DOHH2 (cell line): ENCODE results near the gene KRTAP4-4.
"Not testable (repeated sequence)": the region's sequence is repeated elsewhere in the genome, so short reads cannot be mapped to it uniquely, and the experiment has no call there.

ENCODE experiments used
- H3F3A ChIP-seq: fragments of 200-600 bp; sonication (generic), shearing (Covaris generic); 2 replicates; pipeline ENCODE4 v1.6.0; 2016; ENCODE audit warnings: antibody characterized with exemption, mild to moderate bottlenecking; ENCODE audit not compliant: control insufficient read depth, insufficient read depth
- H3K27ac ChIP-seq: fragments of 200-600 bp; sonication (generic); 2 replicates; pipeline ENCODE4 v1.5.1; 2014; ENCODE audit warnings: low read depth, mild to moderate bottlenecking, low read length, moderate library complexity
- H3K27me3 ChIP-seq: fragments of 200-600 bp; sonication (generic); 2 replicates; pipeline ENCODE4 v1.6.1; 2014; ENCODE audit warnings: mild to moderate bottlenecking, low read length, mixed read lengths; ENCODE audit not compliant: control insufficient read depth
- H3K36me3 ChIP-seq: fragments of 200-600 bp; sonication (generic); 2 replicates; pipeline ENCODE4 v1.6.1; 2014; ENCODE audit warnings: mild to moderate bottlenecking, low read length, moderate library complexity, mixed read lengths; ENCODE audit not compliant: control insufficient read depth
- H3K4me1 ChIP-seq: fragments of 200-600 bp; sonication (generic); 2 replicates; pipeline ENCODE4 v1.6.1; 2014; ENCODE audit warnings: mild to moderate bottlenecking, low read length, mixed read lengths; ENCODE audit not compliant: control insufficient read depth
- H3K4me2 ChIP-seq: fragments of 200-600 bp; sonication (generic); 2 replicates; pipeline ENCODE4 v1.6.0; 2014; ENCODE audit warnings: mild to moderate bottlenecking, low read length, moderate library complexity
- H3K4me3 ChIP-seq: fragments of 200-600 bp; sonication (generic); 2 replicates; pipeline ENCODE4 v1.5.1; 2014; ENCODE audit warnings: mild to moderate bottlenecking, low read length, mixed read lengths
- H3K79me2 ChIP-seq: fragments of 200-600 bp; sonication (generic); 2 replicates; pipeline ENCODE4 v1.6.1; 2014; ENCODE audit warnings: mild to moderate bottlenecking, low read length, mixed read lengths; ENCODE audit not compliant: control insufficient read depth
- H3K9me2 ChIP-seq: fragments of 200-600 bp; sonication (generic); replicated peaks from 2 replicates; pipeline ENCODE4 v1.6.1; 2014; ENCODE audit warnings: mild to moderate bottlenecking, low read length, mixed read lengths; ENCODE audit not compliant: control insufficient read depth
- H3K9me3 ChIP-seq: fragments of 200-600 bp; sonication (generic); 2 replicates; pipeline ENCODE4 v1.6.1; 2014; ENCODE audit warnings: antibody characterized with exemption, low read length, mixed read lengths; ENCODE audit not compliant: control insufficient read depth, insufficient read depth
- H4K20me1 ChIP-seq: fragments of 200-600 bp; sonication (generic); 2 replicates; pipeline ENCODE4 v1.6.0; 2014; ENCODE audit warnings: low read depth, mild to moderate bottlenecking, antibody characterized with exemption, low read length, moderate library complexity; ENCODE audit not compliant: control insufficient read depth, insufficient read depth
- CTCF ChIP-seq: fragments of 200-600 bp; sonication (generic); IDR thresholded peaks from one replicate; pipeline ENCODE4 v1.5.1; 2014; ENCODE audit warnings: antibody characterized with exemption, mild to moderate bottlenecking, low read depth, low read length; ENCODE audit not compliant: poor library complexity, severe bottlenecking
- EZH2phosphoT487 ChIP-seq: fragments of 200-600 bp; sonication (generic); IDR thresholded peaks from 2 replicates; pipeline ENCODE4 v1.6.1; 2017; ENCODE audit warnings: borderline replicate concordance, mild to moderate bottlenecking, antibody characterized with exemption, low read length, moderate library complexity, mixed read lengths

Gene KRTAP4-4

GRCh38 chr17:41190328-41190727, 29.8 kb upstream of the KRTAP4-4 start:
- Histone ChIP-seq H3K27ac (no peak overlapping the region), H3K27me3 (peaks cover 4% of the 10 kb centered on the region; the same call in 1 of the 2 replicates)
- TF ChIP-seq CTCF (no peak), EZH2phosphoT487 (no peak)

GRCh38 chr17:41189837-41190318, 29.3 kb upstream of the KRTAP4-4 start, which contains the start of gene KRTAP9-1:
TSS of gene KRTAP9-1 (plus strand) at chr17:41189887. CDS start at chr17:41189887, 0 bp downstream.
- H4K20me1 ChIP-seq, result not testable (repeated sequence)

More at GRCh38 chr17:41190328-41190727, 29.8 kb upstream of the KRTAP4-4 start:
- H3K4me1 ChIP-seq, result no peaks in the 10 kb centered on the region
- H3K4me2 ChIP-seq, result no peak overlapping the region
- H3K9me2 ChIP-seq, result no peaks in the 10 kb centered on the region
- no peaks in the 10 kb centered on the region for H3K36me3 ChIP-seq
- H3K79me2 ChIP-seq, result no peaks in the 10 kb centered on the region
- H3F3A ChIP-seq, result no peaks in the 10 kb centered on the region
- no peaks in the 10 kb centered on the region for H4K20me1 ChIP-seq
- H3K9me3 ChIP-seq, result no peaks in the 10 kb centered on the region
- H3K4me3 ChIP-seq, result no peak overlapping the region

GRCh38 chr17:41186872-41187271, 26.3 kb upstream of the KRTAP4-4 start:
- H3K4me3 ChIP-seq, result no peak overlapping the region
- H4K20me1 ChIP-seq, result no peaks in the 10 kb centered on the region
- H3K27me3 ChIP-seq, result peaks cover 4% of the 10 kb centered on the region; the same call in 1 of the 2 replicates

More at GRCh38 chr17:41189837-41190318, 29.3 kb upstream of the KRTAP4-4 start, which contains the start of gene KRTAP9-1:
- H3K27ac ChIP-seq, H3K27me3 ChIP-seq, H3K9me2 ChIP-seq, H3K79me2 ChIP-seq, H3K4me3 ChIP-seq, H3F3A ChIP-seq, H3K4me1 ChIP-seq, H3K4me2 ChIP-seq, H3K36me3 ChIP-seq, H3K9me3 ChIP-seq: not testable (repeated sequence)

More at GRCh38 chr17:41186872-41187271, 26.3 kb upstream of the KRTAP4-4 start:
- Histone ChIP-seq H3K9me2 (no peaks in the 10 kb centered on the region), H3K36me3 (no peaks in the 10 kb centered on the region), H3K4me2 (no peak overlapping the region), H3K9me3 (no peaks in the 10 kb centered on the region), H3K79me2 (no peaks in the 10 kb centered on the region), H3K4me1 (no peaks in the 10 kb centered on the region), H3F3A (no peaks in the 10 kb centered on the region), H3K27ac (no peak overlapping the region)
- TF ChIP-seq EZH2phosphoT487 (no peak), CTCF (no peak)
